ENCODE results near the gene CHST3.

The CHST3 gene

GRCh38 chr10:72013202-72013945, 49.2 kb downstream of the CHST3 start:
- no peak overlapping the region for H3K9ac ChIP-seq (ENCODE audit: low read length)
- H3K4me1 ChIP-seq (ENCODE audit: control insufficient read depth, insufficient read depth, low read length): peaks cover 16% of the 10 kb centered on the region
- H3K36me3 ChIP-seq (ENCODE audit: control insufficient read depth, insufficient read depth, low read length): no peaks in the 10 kb centered on the region

GRCh38 chr10:72014197-72014596, 50.0 kb downstream of the CHST3 start:
- Histone ChIP-seq H3K9ac (ENCODE audit: low read length) (no peak overlapping the region), H3K36me3 (ENCODE audit: control insufficient read depth, insufficient read depth, low read length) (no peaks in the 10 kb centered on the region), H3K4me3 (ENCODE audit: low read length) (no peak overlapping the region), H3K27me3 (ENCODE audit: control insufficient read depth, insufficient read depth, low read length) (peaks cover 5% of the 10 kb centered on the region), H3K9me3 (ENCODE audit: control insufficient read depth, low read length) (no peaks in the 10 kb centered on the region), H3K4me1 (ENCODE audit: control insufficient read depth, insufficient read depth, low read length) (peaks cover 16% of the 10 kb centered on the region)

More at GRCh38 chr10:72013202-72013945, 49.2 kb downstream of the CHST3 start:
- Histone ChIP-seq H3K4me3 (ENCODE audit: low read length) (no peak overlapping the region), H3K27me3 (ENCODE audit: control insufficient read depth, insufficient read depth, low read length) (peaks cover 5% of the 10 kb centered on the region), H3K9me3 (ENCODE audit: control insufficient read depth, low read length) (no peaks in the 10 kb centered on the region)

- H3K4me3 ChIP-seq (ENCODE audit: low read length): no peak overlapping the region
- H3K9ac ChIP-seq (ENCODE audit: low read length): no peak overlapping the region
- no peaks in the 10 kb centered on the region for H3K36me3 ChIP-seq (ENCODE audit: control insufficient read depth, insufficient read depth, low read length)
- H3K27me3 ChIP-seq (ENCODE audit: control insufficient read depth, insufficient read depth, low read length): peaks cover 5% of the 10 kb centered on the region
- H3K4me1 ChIP-seq (ENCODE audit: control insufficient read depth, insufficient read depth, low read length): peaks cover 13% of the 10 kb centered on the region
- H3K9me3 ChIP-seq (ENCODE audit: control insufficient read depth, low read length): no peaks in the 10 kb centered on the region
Observed at GRCh38 chr10:72014785-72015480, 50.7 kb downstream of the CHST3 start.

- Histone ChIP-seq H3K4me3 (ENCODE audit: low read length) (no peak overlapping the region), H3K4me1 (ENCODE audit: control insufficient read depth, insufficient read depth, low read length) (peaks cover 9% of the 10 kb centered on the region), H3K9ac (ENCODE audit: low read length) (no peak overlapping the region), H3K27me3 (ENCODE audit: control insufficient read depth, insufficient read depth, low read length) (peaks cover 5% of the 10 kb centered on the region), H3K9me3 (ENCODE audit: control insufficient read depth, low read length) (no peaks in the 10 kb centered on the region), H3K36me3 (ENCODE audit: control insufficient read depth, insufficient read depth, low read length) (no peaks in the 10 kb centered on the region)
Observed at GRCh38 chr10:72015841-72016240, 51.6 kb downstream of the CHST3 start.

- Histone ChIP-seq H3K9ac (ENCODE audit: low read length) (no peak overlapping the region), H3K4me3 (ENCODE audit: low read length) (no peak overlapping the region), H3K27me3 (ENCODE audit: control insufficient read depth, insufficient read depth, low read length) (peaks cover 9% of the 10 kb centered on the region), H3K4me1 (ENCODE audit: control insufficient read depth, insufficient read depth, low read length) (peaks cover 9% of the 10 kb centered on the region), H3K9me3 (ENCODE audit: control insufficient read depth, low read length) (no peaks in the 10 kb centered on the region), H3K36me3 (ENCODE audit: control insufficient read depth, insufficient read depth, low read length) (no peaks in the 10 kb centered on the region)
Observed at GRCh38 chr10:72016608-72017300, 52.6 kb downstream of the CHST3 start.

- peaks cover 9% of the 10 kb centered on the region for H3K27me3 ChIP-seq (ENCODE audit: control insufficient read depth, insufficient read depth, low read length)
- H3K9ac ChIP-seq (ENCODE audit: low read length): no peak overlapping the region
- H3K36me3 ChIP-seq (ENCODE audit: control insufficient read depth, insufficient read depth, low read length): no peaks in the 10 kb centered on the region
- no peaks in the 10 kb centered on the region for H3K9me3 ChIP-seq (ENCODE audit: control insufficient read depth, low read length)
- no peak overlapping the region for H3K4me3 ChIP-seq (ENCODE audit: low read length)
- H3K4me1 ChIP-seq (ENCODE audit: control insufficient read depth, insufficient read depth, low read length): peaks cover 9% of the 10 kb centered on the region
Observed at GRCh38 chr10:72019085-72019876, 55.1 kb downstream of the CHST3 start.

- Histone ChIP-seq H3K4me1 (ENCODE audit: control insufficient read depth, insufficient read depth, low read length) (peaks cover 9% of the 10 kb centered on the region), H3K36me3 (ENCODE audit: control insufficient read depth, insufficient read depth, low read length) (no peaks in the 10 kb centered on the region), H3K9ac (ENCODE audit: low read length) (no peak overlapping the region), H3K9me3 (ENCODE audit: control insufficient read depth, low read length) (no peaks in the 10 kb centered on the region), H3K27me3 (ENCODE audit: control insufficient read depth, insufficient read depth, low read length) (peaks cover 9% of the 10 kb centered on the region), H3K4me3 (ENCODE audit: low read length) (no peak overlapping the region)
Observed at GRCh38 chr10:72020914-72021809, 57.0 kb downstream of the CHST3 start.

GRCh38 chr10:72022228-72022627, 58.0 kb downstream of the CHST3 start:
- Histone ChIP-seq H3K9ac (ENCODE audit: low read length) (no peak overlapping the region), H3K36me3 (ENCODE audit: control insufficient read depth, insufficient read depth, low read length) (no peaks in the 10 kb centered on the region), H3K4me3 (ENCODE audit: low read length) (no peak overlapping the region), H3K9me3 (ENCODE audit: control insufficient read depth, low read length) (no peaks in the 10 kb centered on the region), H3K27me3 (ENCODE audit: control insufficient read depth, insufficient read depth, low read length) (peaks cover 5% of the 10 kb centered on the region), H3K4me1 (ENCODE audit: control insufficient read depth, insufficient read depth, low read length) (peaks cover 6% of the 10 kb centered on the region)

GRCh38 chr10:72024596-72024995, 60.4 kb downstream of the CHST3 start:
- no peaks in the 10 kb centered on the region for H3K9me3 ChIP-seq (ENCODE audit: control insufficient read depth, low read length)
- H3K36me3 ChIP-seq (ENCODE audit: control insufficient read depth, insufficient read depth, low read length): no peaks in the 10 kb centered on the region
- no peak overlapping the region for H3K4me3 ChIP-seq (ENCODE audit: low read length)
- peaks cover 5% of the 10 kb centered on the region for H3K27me3 ChIP-seq (ENCODE audit: control insufficient read depth, insufficient read depth, low read length)
- no peak overlapping the region for H3K9ac ChIP-seq (ENCODE audit: low read length)
- H3K4me1 ChIP-seq (ENCODE audit: control insufficient read depth, insufficient read depth, low read length): no peaks in the 10 kb centered on the region

- Histone ChIP-seq H3K4me1 (ENCODE audit: control insufficient read depth, insufficient read depth, low read length) (no peaks in the 10 kb centered on the region), H3K9ac (ENCODE audit: low read length) (no peak overlapping the region), H3K36me3 (ENCODE audit: control insufficient read depth, insufficient read depth, low read length) (no peaks in the 10 kb centered on the region), H3K9me3 (ENCODE audit: control insufficient read depth, low read length) (no peaks in the 10 kb centered on the region), H3K4me3 (ENCODE audit: low read length) (no peak overlapping the region), H3K27me3 (ENCODE audit: control insufficient read depth, insufficient read depth, low read length) (peaks cover 5% of the 10 kb centered on the region)
Observed at GRCh38 chr10:72025400-72025799, 61.2 kb downstream of the CHST3 start.

- Histone ChIP-seq H3K4me3 (ENCODE audit: low read length) (no peak overlapping the region), H3K27me3 (ENCODE audit: control insufficient read depth, insufficient read depth, low read length) (peaks cover 7% of the 10 kb centered on the region), H3K36me3 (ENCODE audit: control insufficient read depth, insufficient read depth, low read length) (no peaks in the 10 kb centered on the region), H3K9me3 (ENCODE audit: control insufficient read depth, low read length) (no peaks in the 10 kb centered on the region), H3K9ac (ENCODE audit: low read length) (no peak overlapping the region), H3K4me1 (ENCODE audit: control insufficient read depth, insufficient read depth, low read length) (no peaks in the 10 kb centered on the region)
Observed at GRCh38 chr10:72025832-72026231, 61.6 kb downstream of the CHST3 start.
